ENCODE results near the gene GOLIM4.
"Not testable (repeated sequence)": the region's sequence is repeated elsewhere in the genome, so short reads cannot be mapped to it uniquely, and the experiment has no call there.

The GOLIM4 gene

DNA sequence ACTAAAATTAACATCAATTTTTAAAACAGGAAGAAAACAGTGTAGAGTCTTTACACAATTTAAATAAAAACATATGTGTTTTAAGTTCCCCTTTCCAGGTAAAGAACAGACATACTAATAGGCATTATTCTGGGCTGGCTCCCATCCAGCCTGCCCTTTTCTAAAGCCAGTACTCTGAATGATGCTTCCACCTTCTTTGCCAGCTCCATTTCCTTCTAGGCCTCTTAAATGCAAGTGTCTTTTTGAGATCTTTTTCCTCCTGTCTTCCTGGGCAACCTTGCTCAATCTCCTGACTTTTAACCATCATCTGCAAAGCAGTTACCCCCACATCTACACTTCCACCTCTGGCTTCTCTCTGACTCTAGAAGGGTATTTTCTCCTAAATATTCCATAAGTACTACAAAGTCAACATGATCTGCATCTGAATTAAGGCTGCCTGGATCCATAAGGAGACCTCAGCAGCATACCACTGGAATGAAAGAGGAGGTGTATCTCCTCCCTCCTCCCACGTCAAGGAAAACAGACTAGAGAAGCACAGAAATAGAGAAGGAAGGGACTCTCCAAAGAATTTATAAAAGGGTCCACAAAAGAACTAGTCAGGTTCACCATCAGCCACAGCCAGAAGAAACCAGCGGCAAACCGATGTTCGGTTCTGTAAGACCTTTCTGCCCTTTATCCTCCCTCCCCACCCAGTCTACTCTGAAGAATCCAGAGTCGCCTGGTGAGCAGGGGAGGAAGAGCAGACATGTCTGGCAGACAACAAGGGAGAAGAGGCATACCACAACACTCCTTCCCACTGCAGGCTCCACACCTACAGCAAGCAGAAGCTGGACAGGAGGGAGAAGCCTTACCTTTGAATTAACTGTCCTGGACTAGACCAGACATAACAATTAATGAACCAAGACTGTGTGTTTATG is 47.1 kb downstream of the GOLIM4 start:
- DNase-seq (ENCODE audit: low spot score) = no peak

DNA sequence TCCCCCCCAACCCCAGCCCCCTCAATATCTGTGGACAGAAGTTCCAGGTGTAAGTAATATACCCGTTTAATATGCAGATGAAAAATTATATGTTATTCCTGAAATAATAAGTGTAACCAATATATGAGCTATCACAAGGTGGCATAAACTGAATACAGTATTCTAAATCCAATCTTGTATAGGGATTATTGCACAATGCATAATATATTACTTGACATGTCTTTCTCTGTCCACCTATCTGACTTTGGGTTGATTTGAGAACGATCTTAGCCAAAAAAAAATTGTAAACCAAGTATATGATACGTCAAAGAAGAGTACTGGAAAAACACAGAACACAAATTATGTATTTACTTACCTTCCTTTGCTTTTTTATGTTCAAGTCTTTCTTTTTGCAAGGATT is 47.8 kb downstream of the GOLIM4 start:
- no peak for DNase-seq (ENCODE audit: low spot score)

DNA sequence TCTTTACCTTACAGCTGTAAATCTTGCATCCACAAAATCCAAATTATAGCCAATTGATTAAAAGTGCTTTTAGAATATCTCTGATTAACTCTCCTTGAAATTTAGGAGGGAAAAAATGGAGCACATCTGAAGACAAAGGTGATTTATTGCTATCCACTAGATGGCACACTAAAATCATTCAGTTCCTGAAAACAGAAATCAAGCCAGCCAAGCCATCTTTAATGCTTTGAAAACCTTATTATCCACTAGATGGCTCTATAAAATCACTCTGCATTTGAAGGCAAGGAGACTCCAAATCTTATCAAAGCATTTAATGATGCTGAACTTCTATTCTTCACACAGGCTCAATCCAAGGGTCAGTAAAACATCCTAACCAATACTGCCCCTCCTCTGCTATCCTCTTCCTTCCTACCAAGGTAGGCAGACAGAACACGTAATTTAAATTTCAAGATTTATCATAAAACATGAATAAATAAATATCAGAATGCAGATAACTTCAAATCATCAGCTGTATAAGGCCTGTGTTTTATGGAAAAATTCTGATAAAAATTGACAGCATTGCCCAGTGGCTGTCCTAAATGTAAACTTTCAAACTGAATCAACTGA is 48.4 kb downstream of the GOLIM4 start:
- peak; percentile 67 for DNase-seq (ENCODE audit: low spot score)

DNA sequence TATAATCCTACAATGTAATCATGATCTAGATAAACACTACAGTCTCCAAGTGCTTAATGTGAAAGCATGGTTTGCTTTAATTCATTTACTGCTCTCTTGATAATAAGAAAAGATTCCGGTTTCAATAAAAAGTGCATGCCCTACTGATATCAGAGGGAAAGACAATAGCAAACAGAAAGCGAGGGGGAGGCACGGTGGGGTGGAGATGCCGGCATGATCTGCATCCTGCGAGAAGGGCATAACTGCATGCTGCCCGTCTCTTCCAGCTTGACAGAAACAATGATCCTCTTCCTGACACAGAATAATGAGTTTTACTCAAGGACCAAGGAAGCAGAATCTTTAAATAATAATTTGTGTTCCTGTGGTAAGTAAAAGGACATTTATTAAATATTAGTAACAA is 51.7 kb downstream of the GOLIM4 start:
- DNase-seq (ENCODE audit: low spot score) = no peak

DNA sequence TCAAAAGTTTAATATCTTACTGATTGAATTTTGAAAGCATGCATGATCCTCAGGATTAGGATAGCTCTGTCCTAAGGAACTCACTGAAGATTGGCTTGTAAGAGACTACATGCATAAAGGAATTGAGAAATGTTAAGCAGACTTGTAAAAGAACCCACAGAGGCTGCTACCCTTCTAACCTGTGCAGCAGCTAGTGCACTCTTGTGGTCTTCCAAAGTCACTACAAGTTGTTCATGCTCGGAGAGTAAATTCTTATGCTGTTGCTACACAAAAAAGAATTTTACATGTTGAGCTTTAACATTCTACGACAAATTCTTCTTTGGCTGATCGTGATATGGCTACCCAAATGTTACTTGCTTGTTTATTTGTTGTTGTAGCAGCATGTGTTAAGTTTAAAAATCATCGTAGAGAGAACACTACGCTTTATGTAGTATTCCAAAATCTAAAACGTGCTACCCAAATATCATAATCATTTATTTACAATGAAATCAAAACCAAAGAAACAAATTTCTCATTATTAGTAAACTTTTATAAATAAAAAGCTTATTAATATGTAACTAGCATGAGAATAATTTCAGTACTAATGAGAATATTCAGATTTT is 55.0 kb downstream of the GOLIM4 start:
- peak; percentile 43 for DNase-seq (ENCODE audit: low spot score)

DNA sequence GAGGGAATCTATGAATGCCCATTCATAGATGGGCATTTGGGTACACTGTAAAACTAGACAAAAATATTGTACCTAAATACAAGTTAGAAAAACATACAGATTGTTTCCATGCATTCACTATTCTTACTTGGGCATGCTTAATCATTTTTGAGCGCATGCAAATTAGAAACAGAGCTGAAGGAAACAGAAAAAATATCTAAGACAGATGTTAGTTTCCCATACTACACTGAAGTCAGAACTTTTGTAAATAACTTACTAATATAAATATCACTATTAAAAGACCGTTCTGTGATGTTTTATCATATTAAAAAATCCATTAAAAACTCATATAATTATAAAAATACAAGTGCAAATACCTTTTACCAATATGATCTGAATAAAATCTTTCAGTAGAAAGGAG is 58.7 kb downstream of the GOLIM4 start:
- DNase-seq (ENCODE audit: low spot score) = no peak

DNA sequence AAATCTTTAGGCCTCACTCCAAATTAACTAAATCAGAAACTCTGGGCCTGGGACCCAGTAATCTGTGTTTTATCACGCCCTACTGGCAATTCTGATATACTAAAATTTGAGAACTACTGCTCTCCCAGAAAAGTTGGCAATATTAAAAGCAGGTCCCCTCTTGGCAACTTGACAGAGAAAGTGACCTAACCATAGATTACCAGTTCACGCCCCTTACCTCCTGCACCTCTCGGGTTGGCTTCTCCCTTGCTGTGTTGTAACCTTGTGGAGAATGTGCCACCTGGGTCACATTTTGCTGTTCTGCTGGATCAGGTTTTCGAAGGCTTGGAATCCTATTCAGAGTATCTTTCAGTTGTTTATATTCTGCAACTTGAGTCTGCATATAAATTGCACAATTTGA is 59.1 kb downstream of the GOLIM4 start:
- no peak for DNase-seq (ENCODE audit: low spot score)

DNA sequence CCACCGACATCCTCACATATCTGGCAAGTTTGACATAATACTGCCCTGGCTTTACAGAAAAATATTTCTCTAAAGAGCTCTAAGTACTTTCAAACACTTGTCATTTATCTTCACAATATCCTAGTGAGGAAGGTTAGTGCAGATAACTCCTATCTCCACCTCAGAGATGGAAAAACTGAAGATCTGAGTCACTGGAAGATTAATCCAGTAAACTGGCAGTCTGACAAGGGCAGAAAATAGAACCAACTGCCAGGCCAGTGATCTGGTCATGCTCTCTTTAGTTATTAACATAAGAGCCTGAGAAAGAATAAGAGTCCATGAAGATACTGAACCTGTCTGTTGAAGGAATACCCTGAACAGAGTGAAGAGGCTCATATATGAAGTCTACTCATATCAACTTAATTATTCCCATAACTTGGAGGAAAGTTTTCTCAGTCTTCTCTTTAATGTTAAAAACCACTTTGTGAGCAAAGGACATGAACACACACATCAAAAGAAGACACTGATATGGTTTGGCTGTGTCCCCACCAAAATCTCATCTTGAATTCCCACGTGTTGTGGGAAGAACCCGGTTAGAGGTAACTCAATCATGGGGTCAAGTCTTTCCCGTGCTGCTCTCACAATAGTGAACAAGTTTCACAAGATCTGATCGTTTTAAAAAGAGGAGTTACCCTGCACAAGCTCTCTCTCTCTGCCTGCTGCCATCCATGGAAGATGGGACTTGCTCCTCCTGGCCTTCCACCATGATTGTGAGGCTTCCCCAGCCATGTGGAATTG is 61.4 kb downstream of the GOLIM4 start:
- no peak for DNase-seq (ENCODE audit: low spot score)

DNA sequence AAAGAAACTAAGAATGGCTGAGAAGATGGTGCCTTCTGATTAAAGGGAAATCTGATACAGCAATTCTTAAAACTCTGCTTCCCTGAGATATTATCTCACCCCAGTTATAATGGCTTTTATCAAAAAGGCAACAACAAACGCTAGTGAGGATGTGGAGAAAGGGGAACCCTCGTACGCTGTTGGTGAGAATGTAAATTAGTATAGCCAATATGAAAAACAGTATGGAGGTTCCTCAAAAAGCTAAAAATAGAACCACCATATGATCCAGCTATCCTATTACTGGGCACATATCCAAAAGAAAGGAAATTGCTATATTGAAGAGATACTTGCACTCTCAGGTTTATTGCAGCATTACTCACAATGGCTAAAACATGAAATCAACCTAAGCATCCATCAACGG is 65.1 kb downstream of the GOLIM4 start:
- DNase-seq (ENCODE audit: low spot score) = no peak

DNA sequence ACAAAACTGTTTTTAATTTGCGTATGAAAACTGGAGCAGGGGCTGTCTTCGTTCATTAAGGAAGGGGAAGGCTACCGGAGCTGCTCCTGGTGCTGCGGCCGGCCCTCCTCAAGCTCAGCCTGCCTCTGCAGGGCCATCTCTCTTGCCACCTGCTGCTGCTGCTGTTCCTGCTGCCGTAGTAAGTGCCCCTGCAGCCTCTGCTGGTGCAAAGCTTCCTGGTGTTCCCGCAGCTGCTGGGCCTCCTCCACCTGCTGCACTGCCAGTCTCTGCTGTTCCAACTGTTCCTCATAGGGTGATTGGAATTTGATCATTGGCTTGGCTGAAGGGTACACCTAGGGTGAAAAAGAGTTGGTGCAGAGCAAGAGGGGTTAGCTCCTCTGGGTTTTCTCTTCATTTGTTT is 66.0 kb downstream of the GOLIM4 start:
- no peak for DNase-seq (ENCODE audit: low spot score)

DNA sequence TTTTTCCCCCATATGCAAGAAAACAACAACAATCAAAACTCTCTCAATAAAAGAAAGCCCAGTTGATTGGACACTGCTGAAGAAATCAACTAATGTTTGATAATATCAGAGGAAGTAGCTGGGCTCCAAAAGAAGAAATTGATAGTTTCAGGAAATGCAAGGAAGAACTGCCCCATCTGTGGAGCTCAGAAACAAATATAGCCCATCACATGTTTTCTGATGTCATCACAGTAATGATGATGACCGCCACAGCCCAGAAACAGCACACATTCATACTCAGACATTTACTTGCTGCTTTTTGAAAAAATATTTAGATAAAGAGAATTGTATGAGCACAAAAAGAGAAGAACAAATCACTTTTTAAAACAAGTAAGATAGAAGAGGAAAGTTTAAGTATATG is 67.6 kb downstream of the GOLIM4 start:
- no peak for DNase-seq (ENCODE audit: low spot score)

DNA sequence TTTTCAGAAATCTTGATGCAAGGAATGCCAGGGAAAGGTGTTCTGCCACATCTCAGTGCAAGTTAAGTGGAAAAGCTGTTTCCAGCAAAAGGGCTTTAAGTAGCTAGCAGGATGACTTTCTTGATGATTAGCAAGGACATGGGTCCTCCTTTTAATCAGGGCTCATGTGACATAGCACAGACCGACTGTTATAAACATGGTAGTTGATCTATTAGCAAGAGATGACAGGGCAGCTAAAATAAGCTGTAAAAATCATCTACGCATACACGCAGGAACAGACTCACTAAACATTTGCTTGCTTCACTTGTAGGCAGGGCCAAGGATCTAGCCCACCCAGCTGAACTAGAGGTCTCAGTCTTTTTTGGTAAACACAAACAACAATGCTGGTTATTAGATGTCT is 69.0 kb downstream of the GOLIM4 start:
- DNase-seq (ENCODE audit: low spot score) = no peak

DNA sequence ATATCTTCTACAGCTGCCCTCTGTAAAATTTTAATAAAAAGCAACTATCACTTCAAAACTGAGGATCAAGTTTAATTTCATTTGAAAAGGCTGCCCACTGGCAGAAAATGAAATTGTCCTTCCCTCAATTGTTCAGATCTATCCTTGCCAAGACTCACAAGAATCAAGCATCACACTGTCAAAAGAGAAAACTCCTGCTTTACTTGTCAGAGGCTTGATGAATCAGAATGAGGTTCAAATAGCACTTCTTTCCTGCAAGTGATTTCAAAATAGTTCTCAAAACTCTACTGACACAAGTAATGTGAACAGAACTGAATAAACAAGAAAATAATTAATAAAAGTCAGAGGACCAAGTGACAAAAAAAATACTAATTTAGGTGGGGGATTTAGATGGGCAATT is 70.6 kb downstream of the GOLIM4 start:
- DNase-seq (ENCODE audit: low spot score) = peak; percentile 9

DNA sequence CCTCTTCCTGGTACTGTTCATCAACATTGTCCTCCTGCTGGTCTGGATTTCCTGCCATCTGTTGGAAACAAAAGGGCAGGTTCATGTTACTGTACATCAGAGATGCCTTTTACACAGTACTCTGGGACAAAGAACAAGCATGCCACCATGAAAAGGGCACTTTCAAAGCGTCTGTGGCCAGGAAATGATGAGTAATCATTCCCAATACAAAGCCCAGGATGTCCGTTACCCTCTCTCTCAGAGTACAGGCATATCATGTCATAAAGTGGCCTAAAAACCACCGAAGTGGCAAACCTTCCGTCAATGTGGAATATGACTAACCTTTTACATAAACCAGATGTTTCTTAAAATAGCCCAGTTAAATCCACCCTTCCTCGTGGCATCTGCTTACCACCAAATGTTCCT is 71.2 kb downstream of the GOLIM4 start:
- peak; percentile 79 for DNase-seq (ENCODE audit: low spot score)

DNA sequence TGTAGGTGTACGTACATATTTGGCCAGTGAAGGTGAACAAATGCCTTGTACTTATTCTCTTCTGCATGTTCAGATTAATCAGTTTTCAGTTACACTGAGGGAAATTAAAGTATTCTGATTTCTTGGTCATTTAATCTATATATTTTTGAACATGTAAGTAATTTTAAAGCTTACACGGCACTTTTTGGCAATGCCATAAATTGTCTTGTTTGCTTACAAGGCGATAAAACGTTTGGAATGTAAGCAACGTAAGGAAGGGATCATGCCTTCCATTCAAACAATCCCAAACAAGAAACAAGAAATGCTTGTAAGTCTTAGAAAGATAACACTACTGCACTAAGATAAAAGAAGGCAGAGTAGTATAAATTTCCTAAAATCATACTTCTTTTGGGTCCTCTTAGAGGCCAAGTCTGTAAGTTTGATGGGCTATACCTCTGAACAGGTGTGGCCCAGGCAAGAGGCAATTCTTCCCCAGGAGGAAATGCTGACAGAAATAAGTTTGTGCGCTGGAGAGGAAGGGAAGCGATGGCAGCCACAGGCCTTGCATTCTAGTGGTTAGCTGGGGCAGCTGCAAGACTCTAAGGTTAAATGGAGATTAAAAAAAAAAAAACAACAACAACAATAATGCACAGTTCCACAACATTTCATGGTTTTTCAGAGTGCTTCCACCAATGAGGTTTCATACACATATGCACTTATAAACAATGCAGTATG is 73.8 kb downstream of the GOLIM4 start:
- DNase-seq (ENCODE audit: low spot score) = no peak

DNA sequence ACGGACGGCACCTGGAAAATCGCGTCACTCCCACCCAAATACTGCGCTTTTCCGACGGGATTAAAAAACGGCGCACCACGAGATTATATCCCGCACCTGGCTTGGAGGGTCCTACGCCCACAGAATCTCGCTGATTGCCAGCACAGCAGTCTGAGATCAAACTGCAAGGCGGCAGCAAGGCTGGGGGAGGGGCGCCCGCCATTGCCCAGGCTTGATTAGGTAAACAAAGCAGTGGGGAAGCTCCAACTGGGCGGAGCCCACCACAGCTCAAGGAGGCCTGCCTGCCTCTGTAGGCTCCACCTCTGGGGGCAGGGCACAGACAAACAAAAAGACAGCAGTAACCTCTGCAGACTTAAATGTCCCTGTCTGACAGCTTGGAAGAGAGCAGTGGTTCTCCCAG is 84.4 kb downstream of the GOLIM4 start:
- DNase-seq (ENCODE audit: low spot score) = not testable (repeated sequence)

DNA sequence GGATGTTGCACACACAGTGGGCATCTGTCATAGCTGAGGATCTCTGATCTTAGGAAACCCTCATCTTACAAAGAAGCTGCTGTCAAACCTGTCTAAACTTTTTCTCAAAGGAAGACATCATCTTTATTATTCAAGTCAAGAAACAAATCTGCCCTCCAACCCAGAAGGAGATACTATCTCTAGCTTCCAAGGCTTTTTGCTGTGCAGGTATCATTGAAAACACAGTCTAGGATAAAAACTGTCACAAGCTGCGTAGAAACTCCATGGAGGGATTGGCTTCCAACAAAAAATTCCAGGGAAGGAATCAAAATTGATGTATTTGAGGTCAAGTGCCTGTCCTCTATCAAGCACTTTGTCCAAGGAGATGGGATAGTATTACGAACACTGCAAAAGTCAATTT is 89.1 kb downstream of the GOLIM4 start:
- DNase-seq (ENCODE audit: low spot score) = no peak

DNA sequence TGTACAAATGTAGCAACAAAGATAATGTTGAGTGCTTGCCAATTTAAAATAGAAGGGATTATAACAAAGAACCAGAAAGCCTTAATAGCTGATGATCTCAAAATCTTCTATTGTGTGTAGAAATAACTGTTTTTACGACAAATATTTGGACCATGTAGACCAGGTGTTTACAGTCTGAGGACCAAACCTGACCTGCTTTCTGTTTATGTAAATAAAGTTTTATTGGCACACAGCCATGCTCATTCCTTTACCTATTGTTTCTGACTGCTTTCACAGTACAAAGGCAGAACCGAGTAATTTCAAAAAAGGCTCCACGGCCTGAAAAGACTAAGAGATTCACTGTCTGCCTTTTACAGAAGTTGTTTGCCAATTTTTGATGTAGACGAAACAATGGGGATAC is 91.8 kb downstream of the GOLIM4 start:
- DNase-seq (ENCODE audit: low spot score) = no peak

DNA sequence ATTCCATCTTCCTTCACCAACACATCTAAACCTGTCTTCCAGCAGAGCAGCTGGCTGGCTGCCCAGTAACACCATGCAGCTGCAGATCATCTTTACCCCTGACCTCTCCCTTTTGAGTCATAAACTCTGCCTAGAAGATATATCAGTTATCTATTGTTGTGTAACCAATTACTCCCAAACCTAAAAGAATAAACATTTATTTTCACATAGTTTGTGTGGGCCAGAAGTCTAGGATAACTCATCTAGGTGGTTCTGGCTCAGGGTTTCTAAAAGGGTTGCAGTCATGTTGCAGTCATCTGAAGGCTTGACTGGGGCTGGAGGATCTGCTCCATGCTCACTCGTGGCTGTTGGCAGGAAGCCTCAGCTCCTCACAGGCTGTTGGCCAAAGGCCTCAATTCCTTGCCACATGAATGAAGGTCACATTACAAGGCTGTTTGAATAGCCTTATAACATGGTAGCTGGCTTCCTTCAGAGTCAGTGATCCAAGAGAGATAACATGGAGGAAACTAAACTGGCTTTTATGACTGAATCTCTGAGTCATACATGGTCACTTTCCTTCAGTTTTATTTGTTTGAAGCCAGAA is 92.8 kb downstream of the GOLIM4 start:
- no peak for DNase-seq (ENCODE audit: low spot score)

DNA sequence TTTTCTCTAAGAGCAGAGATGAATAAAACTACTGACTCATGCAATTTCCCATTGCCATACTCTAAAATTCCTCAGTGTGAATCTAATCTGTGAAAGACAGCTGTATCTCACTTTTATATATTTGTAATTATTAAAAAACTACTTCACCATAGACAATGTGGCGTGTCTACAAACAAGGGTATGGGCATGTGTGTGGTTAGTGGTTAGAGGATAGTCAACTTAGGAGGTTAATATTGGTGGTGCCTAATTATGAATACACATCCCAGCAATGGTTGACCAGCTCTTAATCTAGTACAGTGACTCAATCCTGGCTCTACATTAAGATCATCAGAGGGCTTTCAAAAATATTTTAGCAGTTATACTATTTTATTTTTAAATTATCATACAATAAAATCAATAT is 94.5 kb downstream of the GOLIM4 start:
- DNase-seq (ENCODE audit: low spot score) = no peak

DNA sequence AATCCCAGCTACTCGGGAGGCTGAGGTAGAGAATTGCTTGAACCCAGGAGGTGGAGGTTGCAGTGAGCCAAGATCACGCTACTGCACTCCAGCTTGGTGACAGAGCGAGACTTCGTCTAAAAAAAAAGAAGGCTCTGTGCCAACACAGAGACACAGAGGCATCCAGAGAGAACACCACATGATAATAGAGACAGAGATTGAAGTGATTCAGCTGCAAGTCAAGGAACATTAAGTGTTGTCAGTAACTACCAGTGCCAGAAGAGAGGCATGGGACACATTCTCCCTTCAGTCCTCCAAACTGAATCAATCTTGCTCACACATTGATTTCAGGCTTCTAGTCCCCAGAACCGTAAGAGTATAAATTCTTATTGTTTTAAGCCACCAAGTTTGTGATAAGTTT is 97.5 kb downstream of the GOLIM4 start:
- DNase-seq (ENCODE audit: low spot score) = no peak

DNA sequence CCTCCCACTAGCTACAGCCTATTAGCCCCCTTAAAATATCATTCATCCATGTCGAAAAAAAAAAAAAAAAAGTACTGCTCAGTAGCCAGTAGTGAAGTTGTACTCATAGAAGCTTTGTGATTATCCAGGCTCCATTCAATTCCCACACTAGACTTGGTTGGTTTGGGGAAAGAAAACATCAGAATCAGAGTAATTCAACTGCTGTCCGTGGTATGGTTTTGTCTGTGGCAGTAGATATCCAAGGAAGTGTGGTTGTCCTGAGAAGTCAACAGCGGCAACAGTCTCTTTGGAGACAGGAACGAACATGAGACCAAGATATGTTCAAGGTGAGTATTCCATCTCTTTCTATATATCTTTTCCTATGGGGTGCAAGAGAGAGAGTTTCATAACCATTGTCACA is 99.2 kb downstream of the GOLIM4 start:
- DNase-seq (ENCODE audit: low spot score) = no peak
